Brain microvascular endothelial cell (primary cell): Measurements from ENCODE around the gene SPPL2C.
A peak's percentile ranks its signal among the peaks of the same experiment; 100 is the strongest.

Experiments
- DNase-seq: peaks from one replicate; pipeline ENCODE4 v3.0.0-alpha.2; 2020
- H3K27ac ChIP-seq: fragments of 250-450 bp; sonication (Bioruptor Pico); 2 replicates; pipeline ENCODE4 v1.5.1; 2020; ENCODE audit warnings: mild to moderate bottlenecking, moderate library complexity
- H3K27me3 ChIP-seq: fragments of 250-450 bp; sonication (Bioruptor Pico); replicated peaks from 2 replicates; pipeline ENCODE4 v1.5.1; 2020; ENCODE audit warnings: mild to moderate bottlenecking
- H3K36me3 ChIP-seq: fragments of 250-450 bp; sonication (Bioruptor Pico); replicated peaks from 2 replicates; pipeline ENCODE4 v1.5.1; 2020; ENCODE audit warnings: mild to moderate bottlenecking
- H3K4me3 ChIP-seq: 2 replicates; pipeline ENCODE4 v1.5.1; 2011; ENCODE audit warnings: low read depth, mild to moderate bottlenecking, control low read depth, low read length, moderate library complexity
- in situ Hi-C: cut with HindIII; loops from 2 replicates; pipeline ENCODE4 v1.10.0; 2017; ENCODE audit warnings: low sequenced_read_pairs, low pct_ligation_motif_present
- TF ChIP-seq, protein P1 (sequence below): IDR thresholded peaks from 2 replicates; pipeline ENCODE4 v1.5.1; 2011; ENCODE audit warnings: low read depth, mild to moderate bottlenecking, moderate library complexity, low read length, control low read depth, inconsistent platforms; ENCODE audit errors: missing control alignments

The SPPL2C gene

DNA sequence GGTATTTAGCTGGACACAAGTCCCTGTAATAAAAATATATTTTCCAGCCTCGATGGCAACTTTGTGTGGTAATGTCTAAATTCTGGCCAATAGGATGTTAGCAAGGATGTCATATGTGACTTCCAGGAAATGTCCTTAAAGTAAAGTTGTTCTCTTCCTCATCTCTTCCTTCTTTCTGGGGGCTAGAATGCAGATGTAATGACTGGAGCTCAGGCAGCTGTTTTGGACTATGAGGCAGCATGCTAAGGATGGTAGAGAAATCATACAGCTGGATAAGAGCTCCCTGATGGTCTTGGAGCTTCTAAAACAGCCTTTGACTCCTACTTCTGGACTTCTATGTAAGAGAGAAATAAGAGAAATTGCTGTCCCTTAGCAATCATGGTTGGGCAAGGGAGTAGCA lies 32.8 kb downstream of the SPPL2C start:
- Histone ChIP-seq H3K4me3 (no peak overlapping the region), H3K27ac (no peak overlapping the region), H3K36me3 (no peaks in the 10 kb centered on the region), H3K27me3 (peaks cover 2% of the 10 kb centered on the region)
- in situ Hi-C loops, result no loop called here
- DNase-seq, result no peak
- TF ChIP-seq, protein P1, sequence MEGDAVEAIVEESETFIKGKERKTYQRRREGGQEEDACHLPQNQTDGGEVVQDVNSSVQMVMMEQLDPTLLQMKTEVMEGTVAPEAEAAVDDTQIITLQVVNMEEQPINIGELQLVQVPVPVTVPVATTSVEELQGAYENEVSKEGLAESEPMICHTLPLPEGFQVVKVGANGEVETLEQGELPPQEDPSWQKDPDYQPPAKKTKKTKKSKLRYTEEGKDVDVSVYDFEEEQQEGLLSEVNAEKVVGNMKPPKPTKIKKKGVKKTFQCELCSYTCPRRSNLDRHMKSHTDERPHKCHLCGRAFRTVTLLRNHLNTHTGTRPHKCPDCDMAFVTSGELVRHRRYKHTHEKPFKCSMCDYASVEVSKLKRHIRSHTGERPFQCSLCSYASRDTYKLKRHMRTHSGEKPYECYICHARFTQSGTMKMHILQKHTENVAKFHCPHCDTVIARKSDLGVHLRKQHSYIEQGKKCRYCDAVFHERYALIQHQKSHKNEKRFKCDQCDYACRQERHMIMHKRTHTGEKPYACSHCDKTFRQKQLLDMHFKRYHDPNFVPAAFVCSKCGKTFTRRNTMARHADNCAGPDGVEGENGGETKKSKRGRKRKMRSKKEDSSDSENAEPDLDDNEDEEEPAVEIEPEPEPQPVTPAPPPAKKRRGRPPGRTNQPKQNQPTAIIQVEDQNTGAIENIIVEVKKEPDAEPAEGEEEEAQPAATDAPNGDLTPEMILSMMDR, result no peak

DNA sequence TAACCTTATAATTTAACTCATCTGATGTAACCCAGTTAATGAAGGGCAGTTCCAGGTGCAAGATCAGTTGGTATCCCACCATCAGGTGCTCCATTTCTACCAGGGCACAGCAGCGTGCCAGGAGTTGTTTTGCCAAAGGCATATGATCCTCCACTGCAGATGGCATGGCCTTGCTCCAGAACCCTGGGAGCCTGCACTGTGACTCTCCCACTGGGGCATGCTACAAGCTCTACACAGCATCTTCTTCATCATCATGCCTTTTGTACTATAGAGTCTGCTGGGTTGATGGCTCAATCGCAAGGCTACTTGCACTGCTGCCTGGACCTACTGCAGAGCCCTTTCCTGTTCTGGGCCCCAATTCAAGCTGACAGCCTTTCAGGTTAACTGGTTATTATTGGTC lies 38.4 kb downstream of the SPPL2C start:
- Histone ChIP-seq H3K27ac (no peak overlapping the region), H3K4me3 (no peak overlapping the region), H3K27me3 (no peaks in the 10 kb centered on the region), H3K36me3 (no peaks in the 10 kb centered on the region)
- in situ Hi-C loops, result no loop called here
- TF ChIP-seq, protein P1, result no peak
- no peak for DNase-seq

DNA sequence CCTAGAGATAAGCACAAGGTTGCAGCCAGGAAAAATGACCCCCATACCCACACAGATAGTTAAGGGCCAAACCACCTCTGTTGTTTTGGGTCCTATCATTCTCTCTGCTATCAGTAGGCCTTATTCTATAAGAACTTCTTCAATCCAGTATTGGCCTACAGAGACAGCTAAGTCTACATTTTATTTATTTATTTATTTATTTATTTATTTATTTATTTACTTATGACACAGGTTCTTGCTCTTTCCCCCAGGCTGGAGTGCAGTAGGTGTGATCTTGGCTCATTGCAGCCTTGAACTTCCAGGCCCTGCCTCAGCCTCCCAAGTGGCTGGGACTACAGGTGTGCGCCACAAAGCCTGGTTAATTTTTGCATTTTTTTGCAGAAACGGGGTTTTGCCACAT lies 42.2 kb downstream of the SPPL2C start:
- Histone ChIP-seq H3K4me3 (no peak overlapping the region), H3K27ac (no peak overlapping the region), H3K27me3 (peaks cover 2% of the 10 kb centered on the region), H3K36me3 (no peaks in the 10 kb centered on the region)
- no peak for DNase-seq
- in situ Hi-C loops, result no loop called here
- TF ChIP-seq, protein P1, result no peak

DNA sequence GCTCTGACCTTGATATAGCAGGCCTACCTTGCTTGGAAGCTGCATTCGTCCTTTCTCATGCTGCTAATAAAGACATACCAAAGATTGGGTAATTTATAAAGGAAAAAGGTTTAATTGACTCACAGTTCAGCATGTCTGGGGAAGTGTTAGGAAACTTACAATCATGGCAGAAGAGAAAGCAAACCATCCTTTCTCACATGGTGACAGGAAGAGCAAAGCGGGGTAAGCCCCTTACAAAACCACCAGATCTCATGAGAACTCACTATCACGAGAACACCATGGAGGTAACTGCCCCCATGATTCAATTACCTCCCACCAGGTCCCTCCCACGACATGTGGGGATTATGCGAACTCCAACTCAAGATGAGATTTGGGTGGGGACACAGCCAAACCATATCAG lies 43.7 kb downstream of the SPPL2C start:
- TF ChIP-seq, protein P1, result no peak
- peaks cover 2% of the 10 kb centered on the region for H3K27me3 ChIP-seq

DNA sequence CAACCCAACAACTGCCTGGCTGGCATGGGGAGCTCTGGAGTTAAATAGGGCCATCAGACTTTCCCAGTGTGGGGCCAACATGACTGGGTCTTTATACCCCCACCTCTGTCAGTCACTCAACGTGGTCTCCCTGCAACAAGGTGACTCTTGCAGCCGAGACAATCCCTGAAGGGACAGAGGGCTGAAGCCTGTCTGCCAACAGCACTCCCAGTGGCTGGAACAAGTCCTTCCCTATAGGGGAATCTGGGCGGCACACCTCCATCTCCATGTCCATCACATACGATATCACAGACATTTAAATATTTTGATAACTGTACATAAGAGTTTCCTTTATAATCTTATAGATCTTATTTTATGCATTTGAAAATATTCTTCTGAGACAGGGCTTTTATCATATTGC lies 44.9 kb downstream of the SPPL2C start:
- TF ChIP-seq, protein P1, result peak; percentile 41
- DNase-seq, result no peak
- Histone ChIP-seq H3K4me3 (no peak overlapping the region), H3K27ac (no peak overlapping the region), H3K36me3 (no peaks in the 10 kb centered on the region), H3K27me3 (peaks cover 2% of the 10 kb centered on the region)
- in situ Hi-C loops, result no loop called here

More for the DNA sequence above, 43.7 kb downstream of the SPPL2C start:
- DNase-seq, result no peak
- H3K36me3 ChIP-seq, result no peaks in the 10 kb centered on the region
- no peak overlapping the region for H3K4me3 ChIP-seq
- H3K27ac ChIP-seq, result no peak overlapping the region
- in situ Hi-C loops, result no loop called here

DNA sequence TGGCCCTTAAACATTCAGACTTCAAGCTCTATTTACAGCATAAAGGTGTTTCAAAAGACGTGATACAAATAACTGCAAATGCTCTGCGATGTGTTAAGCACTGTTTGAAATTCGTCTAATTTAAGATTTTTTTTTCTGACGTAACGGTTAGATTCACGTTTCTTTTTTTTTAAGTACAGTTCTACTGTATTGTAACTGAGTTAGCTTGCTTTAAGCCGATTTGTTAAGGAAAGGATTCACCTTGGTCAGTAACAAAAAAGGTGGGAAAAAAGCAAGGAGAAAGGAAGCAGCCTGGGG lies 49.0 kb downstream of the SPPL2C start:
- DNase-seq, result no peak
- Histone ChIP-seq H3K4me3 (peak overlapping the region; percentile 52), H3K27ac (no peak overlapping the region), H3K27me3 (peaks cover 40% of the 10 kb centered on the region), H3K36me3 (no peaks in the 10 kb centered on the region)
- TF ChIP-seq, protein P1, result no peak
- in situ Hi-C loops, result no loop called here
